ENCODE data around the gene PBX1. TPM values are rescaled to one million over a fixed set of nuclear protein-coding genes. Genes with fewer than 3 reads are reported as not detected.

Gene PBX1
- total RNA-seq, 8 experiments from 2014 or later = 27.8 to 268 (median 147) TPM

DNA sequence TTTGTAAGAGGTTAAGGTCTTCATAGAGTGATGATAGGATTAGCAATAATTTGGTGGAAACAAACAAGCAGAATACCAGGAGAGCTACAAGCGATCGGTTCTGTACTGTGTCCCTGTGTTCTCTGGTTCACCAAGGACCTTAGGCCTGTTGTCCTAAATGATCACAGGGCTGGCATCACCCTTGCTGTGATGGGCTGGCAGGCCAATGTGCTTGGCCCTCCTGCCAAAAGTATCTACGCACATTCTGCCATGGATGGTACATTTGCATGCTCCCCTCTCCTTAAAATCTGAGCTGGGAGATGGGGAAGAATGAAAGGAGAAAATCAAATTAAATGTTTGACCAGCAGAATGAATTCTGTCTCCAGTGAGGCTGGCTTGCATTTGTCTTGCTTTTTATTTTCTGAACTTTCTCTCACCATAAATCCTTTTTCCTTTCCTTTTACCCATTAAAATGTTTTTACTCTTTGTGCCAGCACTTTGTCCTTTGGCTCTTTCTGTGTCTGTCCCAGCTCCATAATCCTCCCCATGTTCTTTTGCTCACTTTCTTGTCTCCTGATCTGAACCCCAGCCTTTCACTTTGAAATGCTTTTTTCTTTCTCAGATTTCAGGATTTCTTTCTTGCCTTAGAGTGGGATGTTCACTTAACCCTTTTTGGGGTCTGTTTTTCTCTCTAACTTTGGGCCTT lies 51.7 kb downstream of the PBX1 start:
- in situ Hi-C loops (cut with MboI; ENCODE audit: low pct_unique_long_range_greater_than_20kb in 2 of 9, low sequenced_read_pairs in 9 of 9, unreplicated experiment in 9 of 9) = loop anchor here in 2 of 9 experiments (25.0 kb wide), 2 partner anchors 177 to 448 kb away; no protein-coding TSS in a partner anchor
- WGBS, 10 experiments = 60 to 100% (median 93%) methylated on average over 1 to 3 of the region's 3 CpGs; no CpG with 5 or more reads in 1 of the 10 experiments
- Histone ChIP-seq H3K4me3 (no peak overlapping the region), H3K27ac (peak overlapping the region in 1 of 2 donors; percentile 13), H3K4me1 (replicated peaks in 1 of 2) (peaks cover 74 to 79% of the 10 kb centered on the region in 2 donors)
- ATAC-seq (replicated peaks in 6 of 8) = no peak

DNA sequence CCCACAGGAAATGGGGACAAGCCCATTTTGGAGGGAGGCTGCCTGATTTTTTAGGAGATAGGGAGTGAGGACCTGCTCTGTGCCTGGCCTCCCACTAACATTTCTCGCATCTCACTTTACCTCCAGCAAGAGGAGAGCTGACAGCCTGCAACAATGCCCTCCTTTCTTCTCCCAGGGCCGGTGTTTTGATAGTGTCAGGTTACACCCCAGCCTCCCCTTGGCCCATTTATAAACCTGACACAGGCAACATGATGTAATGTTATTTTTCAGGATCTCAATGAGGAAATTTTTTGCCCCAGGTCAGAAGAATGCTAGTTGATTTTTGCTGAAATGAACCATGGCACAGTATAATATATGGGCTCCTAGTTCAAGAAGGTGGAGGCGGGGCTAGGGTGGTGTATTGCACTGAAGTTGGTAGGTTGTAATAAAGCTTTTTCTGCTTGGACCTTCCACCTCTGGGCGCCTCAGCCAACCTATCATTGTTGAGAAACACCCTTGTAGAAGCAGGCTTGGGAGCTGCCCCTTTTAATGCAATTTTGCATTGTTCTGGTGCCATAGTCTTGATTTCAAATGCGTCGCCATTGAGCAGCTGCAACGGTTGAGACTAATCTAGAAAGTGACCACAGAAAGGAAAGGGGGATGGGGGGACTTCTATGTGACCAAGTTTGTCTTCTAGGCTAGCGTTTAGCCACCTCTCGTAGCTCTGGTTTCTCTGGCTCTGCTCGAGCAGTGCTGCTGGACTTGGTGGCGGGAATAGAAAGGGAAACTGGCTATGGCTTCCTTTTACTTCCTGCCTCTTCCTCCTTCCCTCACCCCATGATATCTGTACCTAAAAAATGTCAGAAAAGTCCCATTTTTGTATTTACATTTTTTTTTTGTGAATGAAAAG lies 53.0 kb downstream of the PBX1 start:
- H3K27ac ChIP-seq = peak overlapping the region; percentile 47 to 86
- WGBS, 10 experiments = 18 to 100% (median 57%) methylated on average over 2 to 10 of the region's 11 CpGs; no CpG with 5 or more reads in 2 of the 10 experiments
- H3K4me1 ChIP-seq (replicated peaks in 1 of 2) = peaks cover 81 to 90% of the 10 kb centered on the region in 2 donors
- H3K4me3 ChIP-seq = peak overlapping the region in 1 of 5 donors; percentile 2
- in situ Hi-C loops (cut with MboI; ENCODE audit: low pct_unique_long_range_greater_than_20kb in 2 of 9, low sequenced_read_pairs in 9 of 9, unreplicated experiment in 9 of 9) = loop anchor here in 2 of 9 experiments (25.0 kb wide), 2 partner anchors 175 to 450 kb away; no protein-coding TSS in a partner anchor
- ATAC-seq (replicated peaks in 6 of 8) = peak; percentile 20 to 90 (median 86)

DNA sequence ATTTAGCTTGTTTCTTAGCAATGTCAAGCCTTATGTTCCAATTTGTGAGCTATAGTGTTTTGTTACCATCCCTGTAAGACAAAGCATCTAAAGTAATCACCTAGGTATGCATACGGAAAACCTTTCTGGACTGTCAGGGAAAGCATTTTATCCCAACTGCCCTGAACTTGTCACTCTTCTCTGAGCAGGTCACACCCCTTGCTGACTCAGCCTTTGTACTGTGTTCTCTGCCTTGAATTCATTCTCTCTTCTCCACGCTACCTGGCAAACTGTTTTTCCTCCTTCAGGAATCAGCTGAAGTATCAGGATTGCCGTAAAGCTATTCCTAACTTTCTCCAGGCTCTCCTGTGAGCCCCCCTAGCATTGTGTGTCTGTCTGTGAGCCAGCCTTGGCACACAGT lies 54.2 kb downstream of the PBX1 start:
- Histone ChIP-seq H3K27ac (no peak overlapping the region), H3K4me3 (no peak overlapping the region), H3K4me1 (replicated peaks in 1 of 2) (peaks cover 83 to 90% of the 10 kb centered on the region in 2 donors)
- 53 to 80% (median 63%) methylated on average over 1 to 3 of the region's 3 CpGs; no CpG with 5 or more reads in 4 of the 10 experiments for WGBS, 10 experiments
- in situ Hi-C loops (cut with MboI; ENCODE audit: low pct_unique_long_range_greater_than_20kb in 2 of 9, low sequenced_read_pairs in 9 of 9, unreplicated experiment in 9 of 9) = loop anchor here in 2 of 9 experiments (25.0 kb wide), 2 partner anchors 174 to 451 kb away; no protein-coding TSS in a partner anchor
- ATAC-seq (replicated peaks in 6 of 8) = peak in 7 of 8 experiments; percentile 7 to 52 (median 44)

DNA sequence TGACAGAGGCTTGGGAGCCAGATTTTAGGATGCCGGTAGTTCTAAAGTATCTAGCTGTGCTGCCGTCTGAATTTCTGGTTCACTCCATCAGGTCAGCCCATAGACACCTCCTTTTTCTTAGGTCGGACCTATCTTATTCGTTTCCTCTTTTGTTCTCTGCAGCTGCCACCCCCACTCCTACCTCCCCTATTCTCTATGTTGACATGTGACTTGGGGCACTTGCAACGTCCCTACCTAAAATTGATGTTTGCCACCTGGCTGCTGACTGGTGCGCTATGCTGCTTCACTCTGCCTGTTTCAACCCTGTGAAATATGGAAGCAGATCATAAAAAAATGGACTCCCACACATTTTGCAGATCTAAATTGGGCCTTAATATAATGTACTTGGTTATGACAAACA lies 55.3 kb downstream of the PBX1 start:
- Histone ChIP-seq H3K27ac (no peak overlapping the region), H3K4me1 (replicated peaks in 1 of 2) (peaks cover 77 to 90% of the 10 kb centered on the region in 2 donors), H3K4me3 (no peak overlapping the region)
- WGBS, 10 experiments = 37 to 96% (median 59%) methylated on average over 2 to 6 of the region's 6 CpGs; no CpG with 5 or more reads in 1 of the 10 experiments
- in situ Hi-C loops (cut with MboI; ENCODE audit: low pct_unique_long_range_greater_than_20kb in 2 of 9, low sequenced_read_pairs in 9 of 9, unreplicated experiment in 9 of 9) = loop anchor here in 2 of 9 experiments (25.0 kb wide), 2 partner anchors 173 to 452 kb away; no protein-coding TSS in a partner anchor
- no peak for ATAC-seq (replicated peaks in 6 of 8)

DNA sequence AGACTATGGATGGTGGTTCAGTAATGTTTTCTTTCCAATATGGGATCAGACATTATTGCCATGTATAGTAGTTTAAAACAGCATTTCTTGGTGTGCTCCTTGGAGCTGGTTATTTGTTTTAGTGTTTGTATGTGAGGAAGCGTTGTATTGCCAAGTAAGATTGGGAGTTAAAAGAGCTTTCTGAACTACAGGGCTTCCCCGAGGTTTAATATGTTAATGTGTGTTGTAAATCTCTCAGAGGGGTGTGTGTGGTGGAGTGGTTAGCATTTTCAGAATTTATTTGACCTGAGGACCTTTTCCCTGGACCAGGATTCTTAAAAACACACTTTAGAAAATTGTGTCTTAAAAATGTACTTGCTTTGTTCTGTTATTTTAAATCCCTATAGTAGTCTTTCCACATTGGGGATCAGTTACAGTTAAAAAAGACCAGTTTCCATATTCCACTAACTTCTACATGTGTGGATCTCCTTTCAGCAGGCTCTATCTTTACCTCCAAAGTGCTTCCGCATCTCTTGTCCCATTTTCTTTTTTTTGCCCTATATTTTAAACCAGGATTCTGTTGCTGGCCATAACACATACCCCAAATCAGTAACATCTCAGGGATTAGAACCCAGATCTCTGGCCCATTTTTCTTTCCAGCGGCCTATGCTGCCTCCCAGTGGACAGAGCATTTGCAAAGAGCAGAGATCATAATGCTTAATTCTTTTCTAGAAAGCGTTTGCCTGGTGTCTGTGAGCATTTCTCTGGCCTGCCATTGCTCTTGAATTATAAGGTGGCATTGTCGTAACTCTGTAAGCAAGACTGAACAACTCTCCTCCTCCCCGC lies 58.6 kb downstream of the PBX1 start:
- Histone ChIP-seq H3K27ac (peak overlapping the region; percentile 1 to 10), H3K4me1 (replicated peaks in 1 of 2) (peaks cover 59 to 86% of the 10 kb centered on the region in 2 donors), H3K4me3 (no peak overlapping the region)
- 23 to 65% (median 45%) methylated on average over 2 to 7 of the region's 7 CpGs; no CpG with 5 or more reads in 1 of the 10 experiments for WGBS, 10 experiments
- ATAC-seq (replicated peaks in 6 of 8) = peak in 6 of 8 experiments; percentile 8 to 74 (median 50)
- in situ Hi-C loops (cut with MboI; ENCODE audit: low pct_unique_long_range_greater_than_20kb in 2 of 9, low sequenced_read_pairs in 9 of 9, unreplicated experiment in 9 of 9) = loop anchor here in 2 of 9 experiments (25.0 kb wide), 2 partner anchors 170 to 455 kb away; no protein-coding TSS in a partner anchor

DNA sequence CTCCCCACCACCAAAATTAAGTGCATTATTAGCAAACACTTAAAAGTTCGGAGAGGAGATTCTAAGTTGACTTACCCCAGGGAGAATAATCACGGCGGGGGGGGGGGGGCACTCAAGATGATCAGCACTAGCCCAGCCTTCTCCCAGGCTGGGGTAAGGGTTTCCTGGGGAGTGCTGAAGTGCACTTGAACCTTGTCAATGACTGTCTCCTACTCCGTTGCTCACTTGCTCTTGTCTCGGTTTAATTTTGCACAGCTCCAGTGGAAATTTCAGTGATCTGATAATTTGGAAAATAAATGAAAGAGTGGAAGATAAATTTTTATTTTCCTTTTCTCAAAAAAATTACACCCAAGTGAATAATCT lies 59.2 kb downstream of the PBX1 start:
- no peak overlapping the region for H3K27ac ChIP-seq
- H3K4me3 ChIP-seq = no peak overlapping the region
- no peak for ATAC-seq (replicated peaks in 6 of 8)
- 45 to 100% (median 72%) methylated on average over 1 to 5 of the region's 5 CpGs; no CpG with 5 or more reads in 3 of the 10 experiments for WGBS, 10 experiments
- in situ Hi-C loops (cut with MboI; ENCODE audit: low pct_unique_long_range_greater_than_20kb in 2 of 9, low sequenced_read_pairs in 9 of 9, unreplicated experiment in 9 of 9) = loop anchor here in 2 of 9 experiments (25.0 kb wide), 2 partner anchors 169 to 456 kb away; no protein-coding TSS in a partner anchor
- H3K4me1 ChIP-seq (replicated peaks in 1 of 2) = peaks cover 58 to 86% of the 10 kb centered on the region in 2 donors

DNA sequence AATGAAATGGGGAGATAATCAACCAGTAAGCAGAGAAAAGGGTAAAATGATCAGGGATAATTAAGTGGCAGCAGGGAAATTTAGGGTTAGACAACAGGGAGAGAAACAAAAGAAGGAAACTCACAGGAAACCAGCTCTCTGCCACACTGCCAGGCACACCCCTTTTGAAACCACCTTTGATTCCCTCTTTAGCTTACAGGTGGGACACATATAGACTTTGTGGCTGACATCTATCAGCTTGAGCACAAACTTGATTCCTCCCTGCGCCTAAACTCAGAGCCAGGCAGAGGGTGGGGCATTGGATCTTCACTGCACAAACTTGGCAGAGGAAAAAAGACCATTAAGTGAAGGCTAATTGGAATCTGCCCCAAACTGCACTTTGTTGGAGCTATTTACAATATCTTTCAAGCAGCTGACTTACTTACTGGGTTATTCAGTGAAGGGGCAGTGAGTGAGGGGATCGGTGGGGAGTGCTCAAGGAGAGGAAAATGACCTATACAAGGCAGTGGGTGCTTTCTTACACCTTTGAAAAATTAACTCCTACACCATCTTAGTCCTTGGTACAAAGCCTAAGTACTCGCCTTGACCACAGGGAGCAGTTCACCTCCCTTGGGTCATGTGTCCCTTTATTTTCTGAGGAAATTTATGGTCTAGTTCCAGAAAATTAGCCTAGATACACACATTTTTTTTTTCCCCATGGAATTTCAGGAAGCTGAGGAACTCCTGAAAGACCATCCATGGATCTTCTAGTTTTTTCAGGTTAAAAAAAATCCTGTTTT lies 60.2 kb downstream of the PBX1 start:
- 14 to 100% (median 76%) methylated on average over 1 to 3 of the region's 3 CpGs; no CpG with 5 or more reads in 1 of the 10 experiments for WGBS, 10 experiments
- ATAC-seq (replicated peaks in 6 of 8) = peak in 1 of 8 experiments; percentile 15
- Histone ChIP-seq H3K27ac (no peak overlapping the region), H3K4me3 (no peak overlapping the region), H3K4me1 (replicated peaks in 1 of 2) (peaks cover 58 to 86% of the 10 kb centered on the region in 2 donors)
- in situ Hi-C loops (cut with MboI; ENCODE audit: low pct_unique_long_range_greater_than_20kb in 2 of 9, low sequenced_read_pairs in 9 of 9, unreplicated experiment in 9 of 9) = loop anchor here in 2 of 9 experiments (25.0 kb wide), 2 partner anchors 168 to 457 kb away; no protein-coding TSS in a partner anchor

DNA sequence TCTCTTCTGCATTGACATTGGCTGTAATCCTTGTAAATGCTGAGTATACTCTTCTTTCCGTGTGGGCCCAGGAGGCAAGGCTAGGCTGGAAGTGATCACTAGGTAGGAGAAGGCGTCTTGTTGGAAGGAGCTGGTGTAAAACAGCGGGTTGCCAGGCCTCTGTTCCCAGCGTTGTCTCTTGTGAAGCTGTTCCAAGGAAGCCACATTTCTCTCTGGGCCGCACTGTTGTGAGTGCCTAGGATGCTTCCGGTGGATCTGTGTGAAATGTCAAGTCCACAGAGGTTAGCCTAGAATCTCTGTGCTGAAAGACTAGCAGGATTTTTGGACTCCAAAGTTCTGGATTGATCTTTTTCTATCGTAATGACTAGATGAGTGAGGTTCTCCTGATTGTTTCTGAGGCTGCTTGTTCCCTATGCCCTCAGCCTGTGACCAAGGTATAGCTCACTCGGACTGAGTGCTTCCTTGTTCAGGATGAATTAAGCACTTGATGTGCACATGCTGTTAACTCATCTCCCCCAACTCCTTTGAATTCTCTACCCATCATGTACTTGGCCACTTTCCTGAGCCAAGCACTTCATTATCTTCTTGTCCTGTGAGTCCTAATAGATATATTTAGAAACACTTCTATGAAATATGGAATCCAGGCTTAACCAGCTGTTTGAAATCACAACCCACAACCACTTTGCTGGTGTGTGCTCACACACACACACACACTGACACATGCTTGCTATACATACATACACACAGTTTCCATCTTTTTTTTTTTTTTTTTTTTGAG lies 63.3 kb downstream of the PBX1 start:
- H3K4me1 ChIP-seq (replicated peaks in 1 of 2) = peaks cover 45 to 84% of the 10 kb centered on the region in 2 donors
- H3K4me3 ChIP-seq = no peak overlapping the region
- in situ Hi-C loops (cut with MboI; ENCODE audit: low pct_unique_long_range_greater_than_20kb in 2 of 9, low sequenced_read_pairs in 9 of 9, unreplicated experiment in 9 of 9) = loop anchor here in 2 of 9 experiments (25.0 kb wide), 2 partner anchors 165 to 460 kb away; no protein-coding TSS in a partner anchor
- peak in 4 of 8 experiments; percentile 45 to 49 (median 47) for ATAC-seq (replicated peaks in 6 of 8)
- 45 to 90% (median 81%) methylated on average over 1 to 7 of the region's 8 CpGs; no CpG with 5 or more reads in 4 of the 10 experiments for WGBS, 10 experiments
- no peak overlapping the region for H3K27ac ChIP-seq

DNA sequence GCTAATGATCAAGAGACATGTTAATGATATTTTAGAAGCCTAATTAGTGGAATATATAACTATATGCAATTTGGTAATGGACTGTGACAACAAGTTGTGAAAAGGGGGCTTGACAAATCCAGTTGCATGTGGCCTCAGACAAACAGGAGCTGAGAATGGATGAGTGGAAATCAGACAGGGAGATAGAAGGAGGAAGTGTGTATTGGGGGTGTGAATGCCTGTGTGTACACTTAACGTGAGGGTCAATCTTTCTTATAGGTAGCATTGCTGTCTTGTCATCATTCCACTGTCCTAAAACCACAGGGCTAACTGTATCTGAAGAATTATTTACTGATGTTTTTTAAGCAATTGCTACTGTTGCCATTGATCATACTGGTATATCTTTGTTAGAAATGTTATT lies 64.8 kb downstream of the PBX1 start:
- ATAC-seq (replicated peaks in 6 of 8) = no peak
- no peak overlapping the region for H3K27ac ChIP-seq
- H3K4me3 ChIP-seq = no peak overlapping the region
- in situ Hi-C loops (cut with MboI; ENCODE audit: low pct_unique_long_range_greater_than_20kb in 2 of 9, low sequenced_read_pairs in 9 of 9, unreplicated experiment in 9 of 9) = loop anchor here in 2 of 9 experiments (25.0 kb wide), 2 partner anchors 163 to 462 kb away; no protein-coding TSS in a partner anchor
- H3K4me1 ChIP-seq (replicated peaks in 1 of 2) = peaks cover 48 to 84% of the 10 kb centered on the region in 2 donors
- WGBS, 10 experiments = 50 to 100% (median 67%) methylated on average over 1 of the region's 1 CpG; no CpG with 5 or more reads in 3 of the 10 experiments

DNA sequence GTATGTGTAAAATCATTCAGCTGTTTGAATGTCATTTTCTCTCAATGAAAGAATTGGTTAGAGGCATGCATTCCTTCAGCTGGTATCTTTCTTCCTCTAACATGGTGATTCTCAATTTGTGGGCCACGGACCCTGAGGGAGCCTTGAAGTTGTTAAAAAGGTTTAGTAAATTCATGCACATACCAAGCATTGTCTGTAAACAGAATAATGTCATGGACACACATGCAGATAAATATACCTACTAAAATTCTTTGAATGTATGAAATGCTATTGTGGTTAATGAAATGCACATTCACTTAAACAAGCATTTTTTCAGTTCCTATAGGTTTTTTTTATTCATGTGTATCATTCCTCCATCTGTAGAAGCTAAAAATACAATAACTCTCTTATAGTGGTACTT lies 65.4 kb downstream of the PBX1 start:
- Histone ChIP-seq H3K27ac (no peak overlapping the region), H3K4me1 (replicated peaks in 1 of 2) (peaks cover 45 to 84% of the 10 kb centered on the region in 2 donors), H3K4me3 (no peak overlapping the region)
- 0 to 100% (median 53%) methylated on average over 1 of the region's 1 CpG; no CpG with 5 or more reads in 2 of the 10 experiments for WGBS, 10 experiments
- in situ Hi-C loops (cut with MboI; ENCODE audit: low pct_unique_long_range_greater_than_20kb in 2 of 9, low sequenced_read_pairs in 9 of 9, unreplicated experiment in 9 of 9) = loop anchor here in 2 of 9 experiments (25.0 kb wide), 2 partner anchors 163 to 462 kb away; no protein-coding TSS in a partner anchor
- peak in 1 of 8 experiments; percentile 88 for ATAC-seq (replicated peaks in 6 of 8)
